HG03066 (cell line): ENCODE measurements around the gene IGFL3.
"Not testable (repeated sequence)": the region's sequence is repeated elsewhere in the genome, so short reads cannot be mapped to it uniquely, and the experiment has no call there.

Source experiments
- ATAC-seq: cut with Tn5 transposase; IDR thresholded peaks from one replicate; pipeline ENCODE4 v1.9.1; 2021; ENCODE audit warnings: low read depth; ENCODE audit not compliant: unreplicated experiment

IGFL3 gene

GRCh38 chr19:46078573-46079332, 45.7 kb downstream of the IGFL3 start:
- not testable (repeated sequence) for ATAC-seq

GRCh38 chr19:46077815-46078167, 46.7 kb downstream of the IGFL3 start:
- ATAC-seq, result no peak

- no peak for ATAC-seq
Observed at GRCh38 chr19:46076951-46077814, 47.3 kb downstream of the IGFL3 start.

- no peak for ATAC-seq
Observed at GRCh38 chr19:46076031-46076880, 48.2 kb downstream of the IGFL3 start.

- no peak for ATAC-seq
Observed at GRCh38 chr19:46073268-46073922, 51.1 kb downstream of the IGFL3 start.
